ENCODE results near the gene NTN1.
A peak's percentile ranks its signal among the peaks of the same experiment; 100 is the strongest.

NTN1 gene

DNA sequence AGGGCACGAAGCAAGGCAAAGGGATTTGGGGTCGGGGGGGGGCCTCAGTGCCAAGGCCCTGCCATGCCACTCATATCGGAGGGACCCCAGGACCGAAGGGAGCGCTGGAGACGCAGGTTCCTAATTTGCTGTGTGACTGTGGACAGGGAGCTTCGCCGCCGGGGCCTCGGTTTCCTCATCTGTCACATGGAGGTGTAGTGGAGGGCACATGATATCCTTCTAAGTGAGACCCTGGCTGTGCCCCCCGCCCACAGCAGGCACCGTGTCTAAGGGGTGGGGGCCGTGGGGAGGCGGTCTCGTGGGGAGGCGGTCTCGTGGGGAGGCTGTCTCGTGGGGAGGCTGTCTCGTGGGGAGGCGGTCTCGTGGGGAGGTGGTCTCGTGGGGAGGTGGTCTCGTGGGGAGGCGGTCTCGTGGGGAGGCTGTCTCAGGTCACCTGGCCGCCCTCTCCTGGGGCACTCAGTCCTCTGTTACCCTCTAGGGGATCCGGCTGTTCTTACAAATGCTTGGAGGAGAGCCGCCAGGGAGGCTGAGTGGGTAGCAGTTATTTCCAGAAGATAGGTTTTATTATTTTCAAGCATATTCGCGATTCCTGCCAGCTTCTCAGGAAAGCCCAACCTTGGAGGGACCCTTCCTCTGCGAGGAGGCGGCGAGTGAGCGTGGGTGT, 205.0 kb downstream of the NTN1 start:
- H3K27me3 ChIP-seq (ENCODE audit: control insufficient read depth in 1 of 2, insufficient read depth in 2 of 2, low read length in 2 of 2), result no peaks in the 10 kb centered on the region
- H3K9ac ChIP-seq (ENCODE audit: low read length in 2 of 2), result no peak overlapping the region
- peaks cover 17% of the 10 kb centered on the region for H3K4me1 ChIP-seq (ENCODE audit: control insufficient read depth, insufficient read depth, low read length)
- no peaks in the 10 kb centered on the region for H3K36me3 ChIP-seq (ENCODE audit: control insufficient read depth in 2 of 2, insufficient read depth in 2 of 2, low read length in 2 of 2)
- no peaks in the 10 kb centered on the region for H3K9me3 ChIP-seq (ENCODE audit: control insufficient read depth in 2 of 2, low read length in 2 of 2)
- H3K4me3 ChIP-seq (ENCODE audit: low read length in 2 of 2), result no peak overlapping the region
- no peak overlapping the region for H3K27ac ChIP-seq (ENCODE audit: low read length)

DNA sequence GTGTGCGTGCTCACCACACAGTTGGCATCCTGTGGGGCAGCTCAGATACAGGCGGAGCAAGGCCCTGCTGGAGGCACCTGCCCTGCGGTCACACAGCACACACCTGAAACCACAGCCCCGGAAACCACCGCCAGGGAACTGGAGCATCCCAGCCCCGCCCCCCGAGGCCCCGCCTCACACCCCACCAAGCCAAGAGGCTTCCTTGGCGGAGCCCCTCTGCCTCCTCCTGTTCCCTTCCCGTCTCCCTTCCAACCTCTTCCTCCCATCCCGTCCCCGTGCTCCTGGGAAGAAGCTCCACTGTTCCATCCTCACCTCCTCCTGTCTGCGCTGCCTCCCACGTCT, 205.5 kb downstream of the NTN1 start:
- no peaks in the 10 kb centered on the region for H3K9me3 ChIP-seq (ENCODE audit: control insufficient read depth in 2 of 2, low read length in 2 of 2)
- no peak overlapping the region for H3K9ac ChIP-seq (ENCODE audit: low read length in 2 of 2)
- H3K36me3 ChIP-seq (ENCODE audit: control insufficient read depth in 2 of 2, insufficient read depth in 2 of 2, low read length in 2 of 2), result no peaks in the 10 kb centered on the region
- no peak overlapping the region for H3K4me3 ChIP-seq (ENCODE audit: low read length in 2 of 2)
- H3K27ac ChIP-seq (ENCODE audit: low read length), result no peak overlapping the region
- no peaks in the 10 kb centered on the region for H3K27me3 ChIP-seq (ENCODE audit: control insufficient read depth in 1 of 2, insufficient read depth in 2 of 2, low read length in 2 of 2)
- H3K4me1 ChIP-seq (ENCODE audit: control insufficient read depth, insufficient read depth, low read length), result peaks cover 17% of the 10 kb centered on the region

- Histone ChIP-seq H3K4me1 (ENCODE audit: control insufficient read depth, insufficient read depth, low read length) (peaks cover 20% of the 10 kb centered on the region), H3K9ac (ENCODE audit: low read length in 2 of 2) (peak overlapping the region in 1 of 2 donors; percentile 17), H3K4me3 (ENCODE audit: low read length in 2 of 2) (peak overlapping the region in 1 of 2 donors; percentile 22), H3K36me3 (ENCODE audit: control insufficient read depth in 2 of 2, insufficient read depth in 2 of 2, low read length in 2 of 2) (no peaks in the 10 kb centered on the region), H3K27me3 (ENCODE audit: control insufficient read depth in 1 of 2, insufficient read depth in 2 of 2, low read length in 2 of 2) (no peaks in the 10 kb centered on the region), H3K27ac (ENCODE audit: low read length) (peak overlapping the region; percentile 31), H3K9me3 (ENCODE audit: control insufficient read depth in 2 of 2, low read length in 2 of 2) (no peaks in the 10 kb centered on the region)
Observed at GRCh38 chr17:9227819-9228407, 206.6 kb downstream of the NTN1 start.

DNA sequence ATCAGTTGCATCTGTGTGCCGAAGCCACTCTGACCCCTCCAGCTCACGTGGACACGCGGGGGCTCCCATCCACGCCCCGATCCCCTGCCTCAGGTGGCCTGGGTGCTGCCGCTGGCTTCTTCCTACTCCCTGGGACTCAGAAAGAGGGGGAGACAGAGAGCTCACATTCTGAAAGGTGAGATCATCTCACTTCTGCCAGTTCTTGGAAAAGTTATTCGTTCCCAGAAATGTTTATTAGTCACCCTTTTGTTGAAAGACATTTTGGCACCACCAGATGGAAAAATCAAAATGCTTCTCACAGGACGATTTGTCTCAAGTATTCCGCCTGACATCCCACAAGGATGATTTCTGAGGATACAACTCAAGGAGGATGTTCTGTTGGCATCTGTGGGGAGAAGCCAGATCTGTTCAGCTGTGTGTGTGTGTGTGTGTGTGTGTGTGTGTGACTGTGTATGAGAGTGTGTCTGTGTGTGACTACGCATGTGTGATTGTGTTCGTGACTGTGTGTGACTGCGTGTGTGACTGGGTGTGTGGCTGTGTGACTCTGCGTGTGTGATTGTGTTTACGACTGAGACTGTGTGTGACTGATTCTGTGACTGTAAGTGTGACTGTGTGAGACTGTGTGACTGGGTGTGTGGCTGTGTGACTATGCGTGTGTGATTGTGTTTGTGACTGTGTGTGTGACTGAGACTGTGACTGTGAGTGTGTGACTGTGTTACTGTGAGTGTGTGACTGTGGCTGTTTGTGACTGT, 207.3 kb downstream of the NTN1 start:
- Histone ChIP-seq H3K4me3 (ENCODE audit: low read length in 2 of 2) (peak overlapping the region in 1 of 2 donors; percentile 22), H3K4me1 (ENCODE audit: control insufficient read depth, insufficient read depth, low read length) (peaks cover 22% of the 10 kb centered on the region), H3K27ac (ENCODE audit: low read length) (peak overlapping the region; percentile 31), H3K36me3 (ENCODE audit: control insufficient read depth in 2 of 2, insufficient read depth in 2 of 2, low read length in 2 of 2) (no peaks in the 10 kb centered on the region), H3K9me3 (ENCODE audit: control insufficient read depth in 2 of 2, low read length in 2 of 2) (no peaks in the 10 kb centered on the region), H3K27me3 (ENCODE audit: control insufficient read depth in 1 of 2, insufficient read depth in 2 of 2, low read length in 2 of 2) (no peaks in the 10 kb centered on the region), H3K9ac (ENCODE audit: low read length in 2 of 2) (peak overlapping the region; percentile 17 to 29)

DNA sequence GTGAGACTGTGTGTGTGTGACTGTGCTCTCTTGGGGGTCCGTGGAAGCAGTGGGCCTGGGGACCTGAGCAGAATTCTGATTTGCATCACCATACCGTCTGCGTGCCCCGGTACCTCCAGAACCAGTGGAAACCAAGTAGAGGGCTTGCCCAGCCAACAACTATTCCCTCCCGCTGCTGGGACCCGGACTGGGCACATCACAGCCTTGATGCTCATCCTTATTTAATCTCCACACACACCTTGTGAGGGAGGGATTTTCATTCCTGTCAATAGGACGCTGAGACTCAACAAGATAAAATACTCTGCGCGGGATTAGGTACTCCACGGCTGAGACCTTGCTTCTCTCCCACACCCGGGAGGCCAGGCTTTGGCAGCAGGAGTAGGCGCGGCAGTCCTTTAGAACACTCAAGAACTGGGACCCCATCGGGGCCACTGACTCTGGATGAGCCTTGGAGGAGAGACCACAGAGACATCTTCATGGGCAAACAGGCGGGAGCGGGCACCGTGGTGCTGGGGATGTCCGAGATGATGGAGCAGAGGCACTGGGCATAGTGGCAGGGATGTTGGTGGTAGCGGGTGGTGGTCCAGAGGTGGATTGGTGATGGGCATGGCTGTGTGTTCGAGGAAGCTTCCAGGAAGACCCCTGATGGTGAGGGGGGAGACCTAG, 208.0 kb downstream of the NTN1 start:
- no peak overlapping the region for H3K27ac ChIP-seq (ENCODE audit: low read length)
- peaks cover 22% of the 10 kb centered on the region for H3K4me1 ChIP-seq (ENCODE audit: control insufficient read depth, insufficient read depth, low read length)
- no peaks in the 10 kb centered on the region for H3K27me3 ChIP-seq (ENCODE audit: control insufficient read depth in 1 of 2, insufficient read depth in 2 of 2, low read length in 2 of 2)

GRCh38 chr17:9229826-9230201, 208.5 kb downstream of the NTN1 start:
- no peak overlapping the region for H3K27ac ChIP-seq (ENCODE audit: low read length)
- no peaks in the 10 kb centered on the region for H3K27me3 ChIP-seq (ENCODE audit: control insufficient read depth in 1 of 2, insufficient read depth in 2 of 2, low read length in 2 of 2)
- no peak overlapping the region for H3K9ac ChIP-seq (ENCODE audit: low read length in 2 of 2)
- peaks cover 22% of the 10 kb centered on the region for H3K4me1 ChIP-seq (ENCODE audit: control insufficient read depth, insufficient read depth, low read length)
- H3K36me3 ChIP-seq (ENCODE audit: control insufficient read depth in 2 of 2, insufficient read depth in 2 of 2, low read length in 2 of 2), result no peaks in the 10 kb centered on the region
- no peaks in the 10 kb centered on the region for H3K9me3 ChIP-seq (ENCODE audit: control insufficient read depth in 2 of 2, low read length in 2 of 2)
- H3K4me3 ChIP-seq (ENCODE audit: low read length in 2 of 2), result no peak overlapping the region

More for the DNA sequence above, 208.0 kb downstream of the NTN1 start:
- no peak overlapping the region for H3K9ac ChIP-seq (ENCODE audit: low read length in 2 of 2)
- no peaks in the 10 kb centered on the region for H3K36me3 ChIP-seq (ENCODE audit: control insufficient read depth in 2 of 2, insufficient read depth in 2 of 2, low read length in 2 of 2)
- H3K9me3 ChIP-seq (ENCODE audit: control insufficient read depth in 2 of 2, low read length in 2 of 2), result no peaks in the 10 kb centered on the region
- no peak overlapping the region for H3K4me3 ChIP-seq (ENCODE audit: low read length in 2 of 2)

DNA sequence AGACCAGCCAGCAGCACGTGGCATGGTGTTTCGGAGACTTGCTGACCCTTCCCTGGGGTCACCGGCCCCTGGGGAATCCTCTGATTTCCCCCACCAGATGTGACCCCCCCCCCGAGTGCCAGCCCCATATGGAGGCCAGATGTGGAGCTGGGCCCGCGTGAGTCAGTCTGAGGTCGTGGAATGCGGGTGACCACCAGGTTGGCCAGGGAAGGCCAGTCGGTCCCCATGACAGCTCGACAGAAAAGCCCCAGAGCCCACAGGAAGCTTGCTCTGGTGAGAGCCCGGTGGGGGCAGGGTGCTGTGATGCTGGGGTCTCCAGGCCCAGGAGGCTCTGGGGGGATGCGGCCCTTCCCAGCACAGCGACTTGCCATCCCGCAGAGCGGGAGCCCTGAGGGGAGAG, 209.0 kb downstream of the NTN1 start:
- Histone ChIP-seq H3K36me3 (ENCODE audit: control insufficient read depth in 2 of 2, insufficient read depth in 2 of 2, low read length in 2 of 2) (no peaks in the 10 kb centered on the region), H3K9ac (ENCODE audit: low read length in 2 of 2) (no peak overlapping the region), H3K9me3 (ENCODE audit: control insufficient read depth in 2 of 2, low read length in 2 of 2) (no peaks in the 10 kb centered on the region), H3K4me3 (ENCODE audit: low read length in 2 of 2) (no peak overlapping the region), H3K27ac (ENCODE audit: low read length) (no peak overlapping the region), H3K27me3 (ENCODE audit: control insufficient read depth in 1 of 2, insufficient read depth in 2 of 2, low read length in 2 of 2) (no peaks in the 10 kb centered on the region), H3K4me1 (ENCODE audit: control insufficient read depth, insufficient read depth, low read length) (peaks cover 22% of the 10 kb centered on the region)

GRCh38 chr17:9230861-9231260, 209.6 kb downstream of the NTN1 start:
- no peaks in the 10 kb centered on the region for H3K9me3 ChIP-seq (ENCODE audit: control insufficient read depth in 2 of 2, low read length in 2 of 2)
- no peak overlapping the region for H3K4me3 ChIP-seq (ENCODE audit: low read length in 2 of 2)
- H3K36me3 ChIP-seq (ENCODE audit: control insufficient read depth in 2 of 2, insufficient read depth in 2 of 2, low read length in 2 of 2), result no peaks in the 10 kb centered on the region
- H3K9ac ChIP-seq (ENCODE audit: low read length in 2 of 2), result no peak overlapping the region
- H3K27ac ChIP-seq (ENCODE audit: low read length), result no peak overlapping the region
- H3K27me3 ChIP-seq (ENCODE audit: control insufficient read depth in 1 of 2, insufficient read depth in 2 of 2, low read length in 2 of 2), result no peaks in the 10 kb centered on the region
- H3K4me1 ChIP-seq (ENCODE audit: control insufficient read depth, insufficient read depth, low read length), result peaks cover 22% of the 10 kb centered on the region

GRCh38 chr17:9231449-9232154, 210.3 kb downstream of the NTN1 start:
- no peak overlapping the region for H3K27ac ChIP-seq (ENCODE audit: low read length)
- no peaks in the 10 kb centered on the region for H3K9me3 ChIP-seq (ENCODE audit: control insufficient read depth in 2 of 2, low read length in 2 of 2)
- no peak overlapping the region for H3K4me3 ChIP-seq (ENCODE audit: low read length in 2 of 2)
- H3K4me1 ChIP-seq (ENCODE audit: control insufficient read depth, insufficient read depth, low read length), result peaks cover 22% of the 10 kb centered on the region
- H3K9ac ChIP-seq (ENCODE audit: low read length in 2 of 2), result no peak overlapping the region
- H3K27me3 ChIP-seq (ENCODE audit: control insufficient read depth in 1 of 2, insufficient read depth in 2 of 2, low read length in 2 of 2), result no peaks in the 10 kb centered on the region
- no peaks in the 10 kb centered on the region for H3K36me3 ChIP-seq (ENCODE audit: control insufficient read depth in 2 of 2, insufficient read depth in 2 of 2, low read length in 2 of 2)

DNA sequence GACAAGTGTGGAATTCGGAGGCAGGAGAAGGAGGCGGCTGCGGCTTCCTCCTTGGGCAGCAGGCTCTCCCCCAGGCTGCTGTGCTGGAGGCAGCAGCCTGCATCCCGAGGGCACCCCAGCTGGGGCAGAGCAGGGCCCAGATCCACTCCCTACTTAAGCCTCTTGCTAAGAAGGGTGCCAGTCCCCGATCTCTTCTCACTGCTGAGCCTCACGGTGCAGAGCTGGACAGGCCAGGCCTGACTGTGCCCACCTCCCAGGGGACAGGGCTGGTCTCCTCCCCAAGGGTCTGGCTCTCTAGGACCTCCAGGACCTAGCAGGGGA, 210.8 kb downstream of the NTN1 start:
- Histone ChIP-seq H3K36me3 (ENCODE audit: control insufficient read depth in 2 of 2, insufficient read depth in 2 of 2, low read length in 2 of 2) (no peaks in the 10 kb centered on the region), H3K27ac (ENCODE audit: low read length) (no peak overlapping the region), H3K4me1 (ENCODE audit: control insufficient read depth, insufficient read depth, low read length) (peaks cover 24% of the 10 kb centered on the region), H3K9me3 (ENCODE audit: control insufficient read depth in 2 of 2, low read length in 2 of 2) (no peaks in the 10 kb centered on the region), H3K27me3 (ENCODE audit: control insufficient read depth in 1 of 2, insufficient read depth in 2 of 2, low read length in 2 of 2) (no peaks in the 10 kb centered on the region), H3K4me3 (ENCODE audit: low read length in 2 of 2) (no peak overlapping the region), H3K9ac (ENCODE audit: low read length in 2 of 2) (no peak overlapping the region)

Measured in stomach smooth muscle (tissue), 2 donors.